Measurements from ENCODE around the gene TOP2B.

TOP2B gene

DNA sequence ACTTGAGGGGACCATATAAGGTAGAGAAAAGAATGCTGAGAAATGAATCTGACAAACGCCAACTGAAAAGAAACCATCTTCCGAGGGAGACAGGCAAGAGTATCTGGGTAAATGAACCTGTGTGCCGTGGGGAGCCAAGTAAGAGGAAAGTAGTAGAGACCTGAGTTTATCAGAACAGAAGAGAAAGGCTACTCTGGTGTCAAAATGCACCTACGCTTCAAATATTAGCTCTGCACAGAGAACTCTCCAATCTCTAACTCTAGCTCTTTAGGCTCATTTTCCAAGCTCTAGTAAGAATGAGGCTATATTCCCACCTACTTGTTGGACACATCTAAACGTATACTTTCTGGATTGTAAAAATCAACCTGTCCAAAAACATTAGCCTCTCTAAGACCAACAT, 53.5 kb downstream of the TOP2B start:
- DNase-seq (ENCODE audit: low read depth) = no peak

DNA sequence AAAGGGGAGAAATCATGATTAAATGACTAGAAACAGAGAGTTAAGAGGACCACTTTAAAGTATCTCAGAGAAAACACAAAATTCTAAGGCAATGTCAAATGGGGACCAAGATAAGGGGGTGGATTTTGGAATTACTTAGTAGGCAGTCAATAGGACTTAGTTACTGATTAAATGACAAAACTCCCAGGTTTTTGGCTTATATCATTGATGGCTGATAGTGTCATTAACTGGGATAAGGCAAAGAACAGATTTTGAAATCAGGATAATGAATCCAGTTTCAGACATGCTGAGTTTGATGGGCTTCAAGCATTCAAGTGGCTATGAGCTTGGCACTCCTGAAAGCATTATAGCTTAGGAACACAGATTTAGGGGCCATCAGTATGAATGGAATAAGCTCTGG, 53.9 kb downstream of the TOP2B start:
- DNase-seq (ENCODE audit: low read depth) = no peak

DNA sequence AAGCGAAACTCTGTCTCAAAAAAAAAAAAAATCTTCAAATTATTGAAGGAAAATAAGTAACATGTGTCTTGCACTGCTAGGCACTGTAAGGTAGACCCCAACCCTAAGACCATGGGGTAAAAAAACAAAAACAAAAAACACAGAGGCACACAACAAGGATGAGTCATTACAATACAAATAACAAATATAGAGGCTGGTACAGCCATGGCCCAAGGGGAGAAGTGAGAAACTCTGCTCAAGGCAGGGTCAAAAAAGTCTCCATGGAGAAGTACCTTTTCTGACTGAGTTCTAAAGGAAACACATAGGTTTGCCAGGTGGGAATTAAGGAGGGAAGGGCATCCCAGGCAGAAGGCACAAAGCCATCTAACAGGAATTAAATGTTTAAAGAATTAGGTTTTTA, 54.5 kb downstream of the TOP2B start:
- no peak for DNase-seq (ENCODE audit: low read depth)

DNA sequence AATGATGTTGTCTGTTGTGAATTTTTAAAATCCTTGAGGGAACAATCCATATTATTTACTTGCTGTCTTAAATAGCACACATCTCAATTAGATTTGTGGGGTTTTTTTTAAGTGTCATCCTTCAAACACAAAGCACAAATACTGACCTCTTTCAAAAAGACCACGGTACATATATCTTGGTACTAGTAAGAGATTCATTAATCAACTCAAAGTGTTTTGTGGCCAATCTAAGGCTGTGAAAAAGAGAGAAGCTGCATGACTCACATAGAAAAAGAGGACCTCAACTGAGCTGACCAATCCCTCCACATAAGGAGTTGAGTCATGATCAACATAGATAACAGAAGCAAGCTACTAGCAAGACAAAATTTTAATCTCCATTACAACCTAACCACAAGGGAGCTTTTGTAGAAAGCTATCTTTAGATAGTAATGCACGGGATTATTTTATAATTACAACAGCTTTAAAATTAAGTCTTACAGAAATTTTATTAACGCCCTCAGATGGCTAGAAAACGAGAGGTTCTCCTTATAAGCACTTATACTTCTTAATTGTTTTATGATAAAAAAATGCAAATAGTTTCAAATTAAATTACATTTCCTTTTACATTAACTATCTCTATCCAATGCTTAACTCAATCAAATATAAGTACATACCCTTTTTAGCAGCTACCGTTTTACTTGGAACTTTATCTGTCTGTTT, 60.5 kb downstream of the TOP2B start:
- DNase-seq (ENCODE audit: low read depth) = peak; percentile 83

DNA sequence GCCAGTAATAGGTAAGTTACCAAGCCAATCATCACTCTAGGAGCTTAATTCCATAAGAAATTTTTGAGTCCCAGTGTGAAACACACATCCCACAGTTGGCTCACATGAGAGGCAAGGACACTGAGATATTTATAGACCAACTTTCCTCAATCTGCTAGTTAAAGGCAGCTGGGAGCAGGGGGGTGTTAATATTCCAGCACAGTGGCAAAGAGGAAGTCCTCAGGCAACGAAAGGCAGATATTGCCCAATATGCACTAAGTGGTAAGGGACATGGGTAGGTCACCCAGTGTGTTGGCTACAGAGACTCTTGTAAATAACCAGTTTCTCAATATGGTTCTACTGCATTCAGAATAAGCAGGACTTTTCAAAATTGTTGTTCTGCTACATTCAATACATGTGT, 61.0 kb downstream of the TOP2B start:
- no peak for DNase-seq (ENCODE audit: low read depth)

DNA sequence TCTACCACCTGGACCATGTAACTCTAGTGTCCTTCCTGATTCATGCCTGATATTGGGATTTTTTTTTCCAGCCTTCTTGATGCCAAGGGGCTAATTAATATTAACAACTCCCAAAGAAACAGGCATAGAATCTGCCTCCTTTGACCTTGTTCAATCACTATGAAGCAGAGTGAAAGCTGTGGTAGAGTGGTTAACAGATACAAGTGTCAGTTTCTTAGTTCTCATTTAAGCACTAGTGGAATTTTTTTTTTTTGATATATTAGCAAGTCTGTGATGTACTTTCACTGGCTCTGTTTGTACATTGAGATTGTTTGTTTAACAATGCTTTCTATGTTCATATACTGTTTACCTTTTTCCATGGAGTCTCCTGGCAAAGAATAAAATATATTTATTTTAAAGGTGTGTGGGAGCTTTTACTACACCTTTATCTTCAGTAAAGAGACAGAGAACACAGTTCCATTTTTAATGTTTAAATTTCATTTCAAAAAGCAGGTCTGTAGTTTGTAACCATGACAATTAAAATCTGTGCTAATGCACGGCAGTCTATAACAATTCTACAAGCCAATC, 67.1 kb downstream of the TOP2B start:
- no peak for DNase-seq (ENCODE audit: low read depth)

DNA sequence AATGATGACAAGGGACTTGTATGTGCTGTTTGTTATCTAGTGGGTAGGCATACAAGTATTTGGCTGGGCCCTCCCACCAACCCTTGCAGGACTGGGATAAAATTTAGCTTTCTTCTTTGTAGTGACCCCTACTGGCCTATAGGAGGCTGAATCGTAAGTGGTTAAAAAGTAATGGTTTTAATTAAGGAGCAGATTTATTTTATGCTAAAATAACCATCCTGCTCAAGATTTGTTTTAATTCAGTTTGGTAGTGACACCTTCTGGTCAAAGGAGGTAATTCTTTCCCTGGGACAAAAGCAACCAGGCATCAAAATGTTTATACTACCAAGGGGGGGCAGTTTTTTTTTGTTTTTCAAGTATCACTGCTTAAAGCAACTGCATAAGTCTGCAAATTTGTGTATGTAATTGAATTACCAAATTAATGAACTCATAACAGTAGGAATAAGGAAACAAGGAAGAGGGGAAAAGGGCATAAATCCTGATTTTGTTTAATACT, 70.7 kb downstream of the TOP2B start:
- DNase-seq (ENCODE audit: low read depth) = peak; percentile 87

DNA sequence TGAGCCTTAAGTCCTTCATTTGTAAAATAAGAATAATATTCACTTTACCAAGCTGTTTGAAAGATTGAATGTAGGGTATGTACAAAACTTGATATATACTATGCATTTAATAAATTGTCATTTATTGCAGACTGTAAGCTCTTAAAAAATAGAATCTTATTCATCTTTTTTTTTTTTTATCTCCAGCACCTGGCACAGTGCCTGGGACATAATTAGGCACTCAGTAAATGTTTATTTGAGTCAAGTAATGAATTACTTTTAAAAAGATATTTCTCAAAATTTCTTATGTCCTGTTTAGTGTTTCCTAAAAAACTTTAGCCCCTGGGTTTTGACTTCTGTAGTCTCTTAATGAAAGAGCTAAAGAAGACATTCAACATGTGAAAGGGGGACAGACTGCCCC, 71.7 kb downstream of the TOP2B start:
- no peak for DNase-seq (ENCODE audit: low read depth)

DNA sequence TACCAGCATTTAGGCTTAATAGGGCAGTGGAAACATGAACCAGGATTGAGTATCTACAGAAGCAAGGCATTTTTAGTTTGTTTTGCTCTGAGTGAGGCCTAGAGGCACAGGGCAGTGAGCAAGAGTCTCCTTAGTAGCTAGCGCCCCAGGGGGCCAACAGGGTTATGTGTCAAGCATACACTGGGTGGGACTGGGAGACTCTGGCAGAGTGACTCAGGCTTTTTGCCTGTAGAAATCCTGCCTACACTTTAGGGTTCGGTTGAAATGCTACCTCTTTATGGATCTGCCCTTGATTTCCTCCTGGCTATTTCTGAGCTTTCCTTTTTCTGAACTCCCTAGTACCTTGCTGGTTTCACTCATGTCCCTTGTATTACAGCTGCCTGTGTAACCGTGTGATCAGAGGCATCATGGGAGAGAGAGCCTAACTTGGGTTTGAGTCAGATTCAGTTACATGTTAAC, 72.2 kb downstream of the TOP2B start:
- peak; percentile 94 for DNase-seq (ENCODE audit: low read depth)

DNA sequence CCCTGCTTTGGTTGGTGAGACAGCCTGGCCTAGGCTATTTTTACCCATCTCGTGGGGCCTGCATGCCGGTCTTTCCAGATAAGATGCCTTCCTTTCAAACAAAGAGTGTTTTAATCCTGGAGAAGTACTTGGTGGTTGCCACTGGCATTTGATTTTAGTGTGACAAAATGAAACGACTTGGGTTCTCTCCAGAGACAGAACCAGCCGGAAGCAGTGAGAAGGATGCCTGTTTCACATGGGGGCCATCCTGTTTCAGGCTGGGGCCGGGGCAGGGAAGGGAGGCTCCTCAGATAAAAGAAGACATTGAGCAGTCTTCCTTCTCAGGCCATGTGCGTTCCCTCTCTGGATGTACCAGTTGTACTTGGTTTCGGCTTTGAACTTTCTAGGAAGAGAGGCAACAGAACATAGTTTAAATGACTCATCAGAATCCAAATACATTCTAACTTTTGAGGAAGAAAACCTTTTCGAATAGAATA, 74.9 kb downstream of the TOP2B start:
- no peak for DNase-seq (ENCODE audit: low read depth)

DNA sequence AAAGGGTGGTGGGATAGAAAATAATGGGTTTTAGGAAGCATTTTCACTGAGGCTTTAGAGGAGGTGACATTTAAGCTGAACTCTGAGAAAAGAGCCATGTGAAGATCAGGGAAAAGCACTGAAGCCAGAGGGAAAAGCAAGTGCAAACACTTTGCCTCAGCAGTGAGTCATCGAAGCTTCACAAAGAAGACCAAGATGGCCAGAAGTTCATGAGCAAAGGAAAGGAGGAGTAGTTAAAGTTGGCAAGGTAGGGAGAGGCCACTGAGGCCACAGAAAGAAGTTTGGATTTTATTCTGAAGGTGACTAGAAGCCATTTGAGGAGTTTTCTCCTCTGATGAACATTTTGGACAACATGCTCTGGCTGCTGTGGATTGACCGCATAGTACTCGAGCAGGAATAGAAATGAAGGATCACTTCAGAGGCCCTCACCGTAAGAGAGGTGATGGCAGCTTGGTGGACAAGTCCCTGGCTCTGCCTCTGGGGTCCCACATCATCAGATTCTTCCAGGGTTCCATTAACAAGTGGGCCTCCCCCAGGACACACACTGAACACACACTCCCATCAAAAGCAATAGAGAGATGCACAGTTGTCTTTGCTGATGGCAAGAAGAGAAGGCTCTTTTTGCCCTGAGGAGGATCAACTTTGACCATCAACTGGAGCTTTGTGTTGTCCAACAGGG, 75.5 kb downstream of the TOP2B start:
- peak; percentile 27 for DNase-seq (ENCODE audit: low read depth)

DNA sequence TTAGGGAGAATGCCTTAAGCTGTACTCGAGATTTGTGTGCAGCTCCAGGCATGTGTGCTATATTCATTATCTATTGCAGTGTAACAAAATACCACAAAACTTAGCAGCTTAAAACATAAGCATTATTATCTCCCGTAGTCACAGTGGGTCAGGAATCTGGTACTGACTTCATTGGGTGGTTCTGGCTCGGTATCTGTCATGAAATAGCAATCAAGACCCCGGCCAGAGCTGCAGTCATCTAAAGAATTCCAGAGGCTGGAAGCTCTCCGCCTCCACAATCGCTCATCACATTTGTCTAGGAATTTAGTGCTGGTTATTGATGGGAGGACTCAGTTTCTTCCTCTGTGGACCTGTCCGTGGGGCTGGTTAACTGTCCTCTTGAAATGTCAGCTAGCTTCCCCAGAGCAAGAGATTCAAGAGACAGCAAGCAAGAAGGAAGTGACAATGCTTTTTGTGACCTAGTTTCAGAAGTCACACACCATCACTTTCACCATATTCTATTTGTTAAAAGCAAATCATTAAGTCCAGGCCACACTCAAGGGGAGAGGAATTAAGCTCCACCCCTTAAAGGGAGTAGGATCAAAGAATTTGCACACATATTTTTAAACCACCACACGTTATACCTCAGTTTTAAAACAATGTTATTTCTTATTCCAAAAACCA, 76.1 kb downstream of the TOP2B start:
- no peak for DNase-seq (ENCODE audit: low read depth)

DNA sequence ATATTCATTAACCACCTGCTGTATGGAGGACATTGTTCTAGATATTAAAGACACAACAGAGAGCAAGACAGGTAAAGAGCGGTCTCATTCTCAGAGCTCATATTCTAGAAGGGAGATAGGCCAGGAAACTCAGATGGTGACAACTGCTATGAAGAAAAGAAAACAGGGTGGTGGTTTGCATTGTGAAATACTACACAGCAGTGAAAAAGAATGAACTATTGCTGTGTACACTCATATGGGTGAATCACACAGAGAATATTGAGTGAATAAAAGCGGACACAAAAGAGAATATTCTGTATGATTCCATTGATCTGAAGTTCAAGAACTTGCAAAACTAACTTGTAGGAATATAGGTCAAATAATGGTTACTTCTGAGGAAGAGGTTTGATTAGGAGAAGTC, 76.7 kb downstream of the TOP2B start:
- no peak for DNase-seq (ENCODE audit: low read depth)

DNA sequence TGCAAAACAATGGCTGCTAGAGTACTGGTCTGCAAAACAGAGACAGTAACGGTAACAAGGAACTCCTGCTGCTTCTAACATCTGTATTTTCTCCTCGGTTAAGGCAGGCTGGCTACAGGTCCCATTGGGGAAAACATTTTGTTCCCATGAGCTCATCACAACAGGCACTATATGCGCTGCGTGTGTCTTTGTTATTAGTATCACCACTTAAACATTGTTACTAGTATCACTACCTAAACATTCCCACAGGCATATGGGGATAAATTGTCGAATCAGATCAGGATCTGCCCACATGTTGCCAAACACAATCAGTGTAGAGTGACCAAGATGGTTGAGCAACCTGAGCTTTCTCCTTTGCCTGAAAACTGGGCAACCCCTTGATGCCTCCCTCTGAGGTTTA, 77.2 kb downstream of the TOP2B start:
- no peak for DNase-seq (ENCODE audit: low read depth)

DNA sequence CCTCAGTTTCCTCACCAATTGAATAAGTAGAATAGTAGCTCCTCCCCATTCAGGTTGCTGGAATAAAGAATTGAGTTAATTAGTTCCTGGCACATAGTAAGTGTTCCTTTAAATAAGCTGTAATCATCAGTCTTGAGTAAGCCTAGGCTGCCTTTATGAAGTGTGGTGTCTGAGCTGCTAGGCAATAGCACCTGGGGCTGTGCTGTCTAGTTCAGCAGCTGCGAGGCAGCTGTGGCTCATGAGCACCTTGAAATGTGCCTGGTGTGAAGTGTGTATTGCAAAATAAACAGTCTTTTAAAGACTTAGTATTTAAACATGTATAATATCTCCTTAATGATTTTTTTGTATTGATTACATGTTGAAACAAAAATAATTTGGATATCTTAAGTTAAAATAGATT, 77.6 kb downstream of the TOP2B start:
- DNase-seq (ENCODE audit: low read depth) = no peak

DNA sequence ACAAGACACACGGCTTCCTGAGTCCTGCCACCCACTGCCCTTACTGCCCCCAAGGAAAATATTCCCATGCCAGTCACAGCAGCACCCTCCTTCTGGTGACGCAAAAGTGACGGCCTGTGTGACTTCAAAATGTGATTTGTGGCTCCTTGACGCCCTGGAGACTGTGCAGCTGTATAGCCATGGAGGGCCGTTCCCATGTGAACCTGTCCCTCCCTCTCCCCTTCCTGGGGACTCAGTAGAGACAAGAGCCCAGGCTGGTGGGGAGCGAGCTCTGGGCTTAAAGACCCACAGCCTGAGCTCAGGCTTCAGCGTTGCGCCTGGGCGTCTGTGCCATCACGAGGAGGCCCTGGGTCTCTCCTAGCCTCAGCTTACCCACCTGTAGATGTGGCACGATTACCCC, 78.2 kb downstream of the TOP2B start:
- no peak for DNase-seq (ENCODE audit: low read depth)

DNA sequence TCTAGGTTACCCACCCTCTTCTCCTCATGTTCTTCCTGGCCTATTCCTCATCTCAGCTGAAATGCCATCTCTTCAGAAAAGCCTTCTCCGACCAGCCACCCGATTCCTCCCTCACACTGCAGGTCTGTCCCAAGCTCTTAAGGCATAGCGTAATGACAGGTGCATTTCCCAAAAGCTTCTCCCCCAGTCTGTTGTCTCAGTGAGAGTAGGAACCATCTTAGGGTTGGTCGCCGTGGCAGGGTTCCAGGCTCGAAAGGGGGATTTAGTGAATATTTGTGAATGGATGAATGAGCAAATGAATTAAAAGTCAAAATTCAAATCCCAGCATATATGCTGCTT, 78.6 kb downstream of the TOP2B start:
- no peak for DNase-seq (ENCODE audit: low read depth)

DNA sequence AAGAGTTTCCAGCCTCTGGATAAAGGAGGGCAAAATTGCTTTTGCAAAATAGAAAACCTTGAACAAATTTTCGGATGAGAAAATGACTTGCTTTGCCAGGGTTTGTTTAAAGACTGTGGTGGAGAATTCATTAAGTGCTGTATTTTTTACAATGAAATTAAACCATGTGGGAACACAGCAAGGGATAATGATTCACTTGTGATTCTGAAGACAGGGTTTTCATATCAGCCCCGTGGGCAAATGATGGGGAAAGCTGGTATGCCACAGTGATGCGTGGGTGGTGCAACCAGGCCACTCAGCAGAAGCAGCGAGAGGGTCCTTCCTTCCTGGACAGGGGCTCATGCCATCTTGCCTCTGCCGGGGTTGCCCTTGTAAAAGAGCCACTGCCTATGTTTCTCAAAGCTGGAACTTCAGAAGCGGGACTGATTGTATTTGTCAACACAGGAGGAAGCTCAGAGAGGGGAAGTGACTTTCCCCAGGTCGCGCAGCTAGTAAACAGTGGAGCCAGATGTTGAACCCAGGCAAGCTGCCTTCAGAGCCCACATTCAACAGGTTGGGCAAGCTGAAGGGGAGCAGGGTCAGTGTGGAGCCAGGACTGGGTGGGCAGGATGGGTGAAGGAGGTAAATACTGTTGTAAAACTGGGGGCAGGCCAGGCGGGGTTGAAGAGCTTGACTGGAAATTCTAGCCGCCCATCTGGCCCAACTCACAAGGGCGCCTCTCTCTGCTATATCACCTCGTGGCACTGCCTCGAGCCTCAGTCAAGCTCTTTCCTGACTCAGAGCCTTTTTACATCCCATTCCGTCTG, 79.1 kb downstream of the TOP2B start:
- peak; percentile 59 for DNase-seq (ENCODE audit: low read depth)

DNA sequence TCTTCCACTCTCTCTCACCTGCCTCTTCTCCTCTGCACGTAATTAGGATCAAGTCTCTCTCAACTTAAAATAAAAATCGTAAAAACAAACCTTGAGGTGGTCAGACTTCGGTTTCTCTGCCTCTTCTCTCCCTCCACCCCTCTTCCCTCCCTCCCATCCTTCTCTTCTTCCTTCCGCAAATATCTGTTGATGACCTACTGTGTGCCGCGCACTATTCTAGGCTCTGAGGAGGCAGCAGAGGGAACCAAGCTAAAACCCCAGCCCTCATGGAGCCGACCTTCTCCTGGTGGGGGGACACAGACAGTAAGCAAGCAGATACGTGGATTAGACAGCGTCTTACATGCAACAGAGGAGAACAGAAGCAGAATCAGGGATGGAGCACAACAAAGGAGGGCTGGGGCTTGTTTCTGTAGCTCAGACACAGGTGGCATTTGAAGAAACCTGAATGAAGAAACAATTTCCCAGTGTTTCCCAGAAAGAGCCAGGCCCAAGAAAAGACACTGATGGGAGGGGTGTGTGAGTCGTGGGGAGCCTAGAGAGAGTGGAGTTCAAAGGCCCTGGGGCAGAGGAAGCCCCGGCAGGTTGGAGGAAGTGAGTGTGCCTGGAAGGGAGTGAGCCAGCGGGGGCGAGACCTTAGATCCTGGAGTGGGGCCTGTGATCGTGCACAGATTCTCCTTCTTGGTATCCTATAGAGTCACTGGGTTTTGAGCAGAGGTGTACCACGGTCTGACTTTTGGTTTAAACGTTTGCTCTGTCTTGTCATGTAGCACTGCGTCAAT, 80.5 kb downstream of the TOP2B start:
- DNase-seq (ENCODE audit: low read depth) = peak; percentile 28

DNA sequence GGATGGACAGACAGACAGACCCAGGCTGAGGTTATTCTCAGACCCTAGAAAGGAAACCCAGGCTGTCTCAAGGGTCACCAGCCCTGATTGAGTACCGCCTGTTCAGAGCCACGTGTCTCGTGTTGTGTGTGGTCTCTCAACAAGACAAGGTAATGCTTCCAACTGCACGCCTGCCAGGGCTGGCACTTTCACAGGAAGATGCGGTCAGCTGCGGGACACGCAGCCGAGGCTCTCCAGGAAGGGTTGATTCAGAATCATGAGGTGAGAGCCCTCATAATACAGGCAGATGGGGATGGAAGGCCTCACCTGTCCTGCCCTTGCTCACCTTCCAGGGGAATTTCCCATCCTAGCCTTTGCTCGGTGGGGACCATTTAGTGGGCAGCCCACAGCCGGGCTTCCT, 81.4 kb downstream of the TOP2B start:
- DNase-seq (ENCODE audit: low read depth) = no peak

DNA sequence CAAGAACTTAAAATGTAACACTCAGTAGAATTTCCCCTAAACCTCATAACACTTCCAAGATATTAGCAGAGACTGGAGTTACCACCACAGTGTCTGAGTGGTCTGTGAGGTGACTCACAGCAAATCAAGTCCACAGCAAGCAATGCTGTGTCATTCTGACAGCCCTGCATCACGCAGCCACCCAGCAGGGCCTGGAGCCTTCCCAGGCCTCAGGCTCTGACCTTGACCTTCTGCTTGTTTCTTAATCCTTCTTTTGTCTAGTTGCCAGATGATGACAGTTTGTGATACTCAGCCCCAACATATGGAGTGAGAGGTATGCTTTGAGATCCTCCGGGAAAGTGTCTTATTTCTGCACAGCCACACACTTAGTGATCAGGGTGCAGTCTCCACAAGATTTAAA, 82.5 kb downstream of the TOP2B start:
- peak; percentile 96 for DNase-seq (ENCODE audit: low read depth)

Data from ELR (cell line).